Uterus (tissue), 4 donors: ENCODE data around the gene HBEGF. TPM values are rescaled to one million over a fixed set of nuclear protein-coding genes. Genes with fewer than 3 reads are reported as not detected.

Source experiments
- DNase-seq, 2 donors: peaks; one replicate each; pipeline ENCODE4 v3.0.0-alpha.2; 2019 to 2020
- H3K27ac ChIP-seq, 2 donors: fragments of 200-600 bp; sonication (generic); 1 replicate in 1 of 2; 2 replicates in 1 of 2; pipeline ENCODE4 v1.5.1; 2016 to 2018
- H3K27me3 ChIP-seq, 2 donors: fragments of 200-600 bp; sonication (generic); one replicate each; pipeline ENCODE4 v1.5.1; 2018 to 2019; ENCODE audit warnings: control low read depth in 1 of 2
- H3K36me3 ChIP-seq, 2 donors: fragments of 200-600 bp; sonication (generic); one replicate each; pipeline ENCODE4 v1.5.1; 2019; ENCODE audit warnings: control low read depth in 1 of 2
- H3K4me1 ChIP-seq, 2 donors: fragments of 200-600 bp; sonication (generic); one replicate each; pipeline ENCODE4 v1.5.1; 2018 to 2019; ENCODE audit warnings: control low read depth in 1 of 2
- H3K4me3 ChIP-seq, 2 donors: fragments of 200-600 bp; sonication (generic); 1 replicate in 1 of 2; 2 replicates in 1 of 2; pipeline ENCODE4 v1.5.1; 2018 to 2019; ENCODE audit warnings: mild to moderate bottlenecking in 1 of 2
- H3K9me3 ChIP-seq, 2 donors: fragments of 200-600 bp; sonication (generic); one replicate each; pipeline ENCODE4 v1.5.1; 2019; ENCODE audit warnings: control low read depth in 1 of 2
- CTCF ChIP-seq, 4 experiments: fragments of 200-600 bp in 2 of 4; fragments of 450-650 bp in 2 of 4; sonication (generic) in 2 of 4; IDR thresholded peaks; one replicate each; pipeline ENCODE4 v1.5.1; 2016 to 2019; ENCODE audit warnings: antibody characterized with exemption in 4 of 4, mild to moderate bottlenecking in 2 of 4, moderate library complexity in 1 of 4
- POLR2A ChIP-seq, 2 donors: fragments of 450-650 bp; IDR thresholded peaks; one replicate each; pipeline ENCODE4 v1.6.1; 2016; ENCODE audit warnings: antibody characterized with exemption in 2 of 2, mild to moderate bottlenecking in 1 of 2, moderate library complexity in 1 of 2
- intact Hi-C: fragments of 100-400 bp; cut with DNase I; formaldehyde crosslinking; loops from one replicate; pipeline ENCODE4 v1.15.1; 2023; ENCODE audit warnings: low total_unique reads
- total RNA-seq, 4 donors: library from RNA; depleted of rRNA in 3 of 4; stranded (reverse); fragments of >200 nt in 3 of 4; gene quantifications; one replicate each; pipeline versions ENCODE4 v1.1.0 to v1.2.4, GENCODE V29; 2014 to 2023
- donor health status: DM: yes; HTN: yes; CAD: no.

HBEGF gene
- total RNA-seq, 4 donors from 2014 or later: 0.77 to 24.4 (median 8.4) TPM

- TF ChIP-seq CTCF (IDR thresholded peaks at IDR 0.05) (no peak), POLR2A (IDR thresholded peaks at IDR 0.05) (no peak)
- Histone ChIP-seq H3K4me3 (no peak overlapping the region), H3K27ac (no peak overlapping the region), H3K36me3 (no peaks in the 10 kb centered on the region), H3K9me3 (no peaks in the 10 kb centered on the region), H3K27me3 (no peaks in the 10 kb centered on the region), H3K4me1 (no peaks in the 10 kb centered on the region)
- intact Hi-C loops: no loop called here
- DNase-seq: no peak
These were observed 25.2 kb upstream of the HBEGF start for GRCh38 chr5:140371356-140372151.

- no peaks in the 10 kb centered on the region for H3K36me3 ChIP-seq
- H3K27ac ChIP-seq: no peak overlapping the region
- H3K27me3 ChIP-seq: no peaks in the 10 kb centered on the region
- DNase-seq: no peak
- H3K4me1 ChIP-seq: no peaks in the 10 kb centered on the region
- no peaks in the 10 kb centered on the region for H3K9me3 ChIP-seq
- no peak overlapping the region for H3K4me3 ChIP-seq
- intact Hi-C loops: no loop called here
- no peak for TF ChIP-seq POLR2A (IDR thresholded peaks at IDR 0.05)
- TF ChIP-seq CTCF (IDR thresholded peaks at IDR 0.05): no peak
These were observed 21.0 kb upstream of the HBEGF start for GRCh38 chr5:140367256-140368013.

- DNase-seq: no peak
- Histone ChIP-seq H3K36me3 (no peaks in the 10 kb centered on the region), H3K27ac (no peak overlapping the region), H3K9me3 (no peaks in the 10 kb centered on the region), H3K27me3 (no peaks in the 10 kb centered on the region), H3K4me3 (no peak overlapping the region), H3K4me1 (no peaks in the 10 kb centered on the region)
- no peak for TF ChIP-seq CTCF (IDR thresholded peaks at IDR 0.05)
- no peak for TF ChIP-seq POLR2A (IDR thresholded peaks at IDR 0.05)
- intact Hi-C loops: no loop called here
These were observed 20.3 kb upstream of the HBEGF start for GRCh38 chr5:140366589-140367255.

- intact Hi-C loops: no loop called here
- no peak overlapping the region for H3K27ac ChIP-seq
- H3K36me3 ChIP-seq: no peaks in the 10 kb centered on the region
- H3K9me3 ChIP-seq: no peaks in the 10 kb centered on the region
- DNase-seq: no peak
- H3K4me1 ChIP-seq: no peaks in the 10 kb centered on the region
- TF ChIP-seq POLR2A (IDR thresholded peaks at IDR 0.05) (no peak), CTCF (IDR thresholded peaks at IDR 0.05) (no peak)
- H3K4me3 ChIP-seq: no peak overlapping the region
- no peaks in the 10 kb centered on the region for H3K27me3 ChIP-seq
These were observed 19.5 kb upstream of the HBEGF start for GRCh38 chr5:140365941-140366340.

GRCh38 chr5:140365282-140365681 lies 18.9 kb upstream of the HBEGF start:
- no peak for TF ChIP-seq POLR2A (IDR thresholded peaks at IDR 0.05)
- TF ChIP-seq CTCF (IDR thresholded peaks at IDR 0.05): no peak
- Histone ChIP-seq H3K9me3 (no peaks in the 10 kb centered on the region), H3K27ac (no peak overlapping the region), H3K4me1 (no peaks in the 10 kb centered on the region), H3K36me3 (no peaks in the 10 kb centered on the region), H3K4me3 (no peak overlapping the region), H3K27me3 (no peaks in the 10 kb centered on the region)
- DNase-seq: no peak
- intact Hi-C loops: no loop called here
